Measurements from ENCODE around the gene PIK3AP1.

DNA sequence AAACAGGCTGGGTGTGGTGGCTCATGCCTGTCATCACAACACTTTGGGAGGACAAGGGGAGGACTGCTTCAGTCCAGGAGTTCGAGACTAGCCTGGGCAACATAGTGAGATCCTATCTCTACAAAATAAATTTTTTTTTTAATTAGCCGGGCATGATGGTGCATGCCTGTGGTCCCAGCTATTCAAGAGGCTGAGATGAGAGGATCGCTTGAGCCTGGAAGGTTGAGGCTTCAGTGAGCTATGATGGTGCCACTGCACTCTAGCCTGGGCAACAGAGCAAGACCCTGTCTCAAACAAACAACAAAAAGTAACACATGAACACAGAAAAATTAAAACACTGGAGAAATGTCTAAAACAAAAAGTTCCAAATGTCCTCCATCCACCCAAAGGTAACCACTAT, 22.9 kb downstream of the PIK3AP1 start:
- TF ChIP-seq POLR2A (IDR thresholded peaks at IDR 0.05) (no peak), CTCF (IDR thresholded peaks at IDR 0.05) (no peak)

Measured in uterus (tissue), 2 donors.